GM12891 (cell line): Measurements from ENCODE around the gene MED12L.

Experiments
- POLR2A ChIP-seq: IDR thresholded peaks from 2 replicates; pipeline ENCODE4 v1.6.1; 2011; ENCODE audit warnings: low read depth, low read length, control low read depth
- POLR2AphosphoS5 ChIP-seq: IDR thresholded peaks from 2 replicates; pipeline ENCODE4 v1.6.1; 2011; ENCODE audit warnings: low read depth, low read length, control low read depth

DNA sequence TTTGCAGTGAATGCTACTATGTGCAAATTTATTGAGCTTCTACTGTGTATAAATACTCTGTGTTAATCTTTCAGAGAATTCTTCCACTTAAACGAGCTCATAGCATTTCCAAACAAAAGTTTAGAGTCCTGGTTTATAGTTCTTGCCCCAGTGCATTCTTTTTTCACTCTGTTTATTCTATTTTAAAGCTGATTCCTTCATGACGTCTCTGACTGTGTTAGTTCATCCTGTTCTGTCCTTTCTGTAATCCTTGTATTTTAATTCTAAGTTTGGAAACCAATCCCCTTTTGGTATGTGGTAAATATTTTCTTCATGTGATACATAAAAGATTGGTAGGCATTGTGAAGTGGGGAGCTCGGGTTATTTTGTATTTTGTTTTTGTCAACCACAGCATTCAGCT is 174.2 kb downstream of the MED12L start:
- no peak for TF ChIP-seq POLR2A
- no peak for TF ChIP-seq POLR2AphosphoS5
